Spleen (tissue), 11 donors: Measurements from ENCODE around the gene SLC16A1. TPM values are rescaled to one million over a fixed set of nuclear protein-coding genes. Genes with fewer than 3 reads are reported as not detected.

Experiments
- DNase-seq: peaks from one replicate; pipeline ENCODE4 v3.0.0-alpha.2; 2020
- H3K27ac ChIP-seq, 8 donors: fragments of 200-600 bp; sonication (generic) in 7 of 8; 1 replicate in 4 of 8; 2 replicates in 4 of 8; pipeline versions ENCODE4 v1.5.0 to v1.8.0; 2016 to 2021; ENCODE audit warnings: inconsistent platforms in 4 of 8, mild to moderate bottlenecking in 4 of 8, moderate library complexity in 1 of 8
- H3K27me3 ChIP-seq, 7 donors: fragments of 200-600 bp; sonication (generic) in 6 of 7; replicated peaks in 1 of 7; 1 replicate in 4 of 7; 2 replicates in 3 of 7; pipeline versions ENCODE4 v1.5.0 to v1.8.0; 2016 to 2021; ENCODE audit warnings: inconsistent platforms in 3 of 7, mild to moderate bottlenecking in 1 of 7
- H3K36me3 ChIP-seq, 6 donors: fragments of 200-600 bp; sonication (generic) in 5 of 6; 1 replicate in 4 of 6; 2 replicates in 2 of 6; pipeline versions ENCODE4 v1.5.0 to v1.8.0; 2016 to 2021; ENCODE audit warnings: inconsistent platforms in 2 of 6
- H3K4me1 ChIP-seq, 6 donors: fragments of 200-600 bp; sonication (generic) in 5 of 6; 1 replicate in 3 of 6; 2 replicates in 3 of 6; pipeline versions ENCODE4 v1.5.0 to v1.8.0; 2016 to 2021; ENCODE audit warnings: inconsistent platforms in 3 of 6
- H3K4me3 ChIP-seq, 8 donors: fragments of 200-600 bp; sonication (generic) in 7 of 8; 1 replicate in 4 of 8; 2 replicates in 4 of 8; pipeline versions ENCODE4 v1.5.0 to v1.8.0; 2016 to 2021; ENCODE audit warnings: inconsistent platforms in 4 of 8, mild to moderate bottlenecking in 4 of 8, moderate library complexity in 2 of 8
- H3K9me3 ChIP-seq, 8 donors: fragments of 200-600 bp; sonication (generic) in 7 of 8; 1 replicate in 4 of 8; 2 replicates in 4 of 8; pipeline versions ENCODE4 v1.5.0 to v1.8.0; 2016 to 2021; ENCODE audit warnings: inconsistent platforms in 4 of 8
- POLR2A ChIP-seq, 3 donors: fragments of 450-650 bp; IDR thresholded peaks; one replicate each; pipeline ENCODE4 v1.5.1; 2017; ENCODE audit warnings: antibody characterized with exemption in 3 of 3, mild to moderate bottlenecking in 1 of 3
- POLR2AphosphoS5 ChIP-seq, 3 donors: sonication (generic); formaldehyde crosslinking; IDR thresholded peaks; one replicate each; pipeline ENCODE4 v1.5.1; 2017; ENCODE audit warnings: antibody characterized with exemption in 3 of 3
- WGBS, 5 donors: extraction: QIAGEN DNeasy Blood & Tissue Kit in 3 of 5; methylation state at CpG; one replicate each; pipeline versions ENCODE4 v1.1.5 to v1.1.7; 2013 to 2018; 5-methylcytosine and 5-hydroxymethylcytosine counted together
- intact Hi-C: fragments of 100-400 bp; cut with DNase I; formaldehyde crosslinking; loops from one replicate; pipeline ENCODE4 v1.15.0; 2023; ENCODE audit warnings: low total_unique reads
- polyA plus RNA-seq, 3 donors: library from polyadenylated mRNA; stranded (reverse); fragments of 200-250 nt; gene quantifications; one replicate each; pipeline ENCODE4 v1.2.1, GENCODE V29; 2013
- total RNA-seq, 7 donors: library from RNA; depleted of rRNA in 3 of 7; stranded (reverse); fragments of >200 nt in 3 of 7; fragmentation: NEBNext Ultra II Directional in 4 of 7; extraction: Animal tissue kit (Norgen Biotek cat#: 25700) in 4 of 7; gene quantifications; one replicate each; pipeline versions ENCODE4 v1.1.0 to v1.2.1, GENCODE V29; 2016 to 2021
- TF ChIP-seq, protein P1 (sequence below), 11 experiments: fragments of 200-600 bp in 7 of 11; fragments of 450-650 bp in 4 of 11; sonication (generic) in 4 of 11; IDR thresholded peaks in 8 of 11; conservative IDR thresholded peaks in 3 of 11; 1 replicate in 7 of 11; 2 replicates in 4 of 11; pipeline versions ENCODE4 v1.4.0 to v1.8.0; 2016 to 2021; ENCODE audit warnings: antibody characterized with exemption in 11 of 11, inconsistent platforms in 4 of 11, mild to moderate bottlenecking in 1 of 11
- donor health status: healthy with polysubstance abuse.
- donor health status: DM: no; HTN: no; CAD: no; lungs with moderate emphysema.
- donor health status: DM: no; HTN: no; CAD: no.
- donor health status: Bipolar disorder and iron deficiency.
- donor health status: healthy.
- donor health status: DM: no; HTN: no; CAD: no.
- donor health status: DM: yes; HTN: yes; CAD: no.

Gene SLC16A1
- total and polyA plus RNA-seq, 10 donors: 2.9 to 24.6 (median 18.2) TPM

DNA sequence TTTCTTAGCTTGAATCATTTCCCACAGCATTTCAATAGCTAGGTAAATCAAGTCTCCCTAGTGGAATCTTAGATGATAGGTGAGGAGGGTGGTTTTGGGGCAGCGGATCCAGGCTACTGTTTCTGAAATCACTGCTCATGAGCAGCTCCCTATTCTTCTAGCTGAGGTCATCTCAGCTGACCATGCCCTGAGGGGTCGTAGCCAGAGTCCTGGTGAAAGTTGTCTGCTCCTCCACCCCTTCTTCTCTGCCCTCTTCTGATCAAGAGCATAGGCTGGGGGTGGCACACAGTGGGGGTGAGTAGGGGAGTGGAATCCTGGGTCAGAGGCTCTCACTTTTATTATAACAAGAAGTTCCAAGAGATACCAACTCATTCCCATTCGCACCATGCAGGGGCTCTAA is 76.2 kb downstream of the SLC16A1 start:
- Histone ChIP-seq H3K9me3 (no peaks in the 10 kb centered on the region), H3K4me3 (no peak overlapping the region), H3K36me3 (no peaks in the 10 kb centered on the region), H3K27ac (no peak overlapping the region), H3K27me3 (no peaks in the 10 kb centered on the region), H3K4me1 (peaks cover 0 to 16% (median 0%) of the 10 kb centered on the region in 6 donors)
- intact Hi-C loops: loop anchor here (10.0 kb wide), 2 partner anchors 165 to 195 kb away; partner anchors contain the start of gene LRIG2
- TF ChIP-seq POLR2AphosphoS5 (IDR thresholded peaks at IDR 0.05): no peak
- TF ChIP-seq, protein P1, sequence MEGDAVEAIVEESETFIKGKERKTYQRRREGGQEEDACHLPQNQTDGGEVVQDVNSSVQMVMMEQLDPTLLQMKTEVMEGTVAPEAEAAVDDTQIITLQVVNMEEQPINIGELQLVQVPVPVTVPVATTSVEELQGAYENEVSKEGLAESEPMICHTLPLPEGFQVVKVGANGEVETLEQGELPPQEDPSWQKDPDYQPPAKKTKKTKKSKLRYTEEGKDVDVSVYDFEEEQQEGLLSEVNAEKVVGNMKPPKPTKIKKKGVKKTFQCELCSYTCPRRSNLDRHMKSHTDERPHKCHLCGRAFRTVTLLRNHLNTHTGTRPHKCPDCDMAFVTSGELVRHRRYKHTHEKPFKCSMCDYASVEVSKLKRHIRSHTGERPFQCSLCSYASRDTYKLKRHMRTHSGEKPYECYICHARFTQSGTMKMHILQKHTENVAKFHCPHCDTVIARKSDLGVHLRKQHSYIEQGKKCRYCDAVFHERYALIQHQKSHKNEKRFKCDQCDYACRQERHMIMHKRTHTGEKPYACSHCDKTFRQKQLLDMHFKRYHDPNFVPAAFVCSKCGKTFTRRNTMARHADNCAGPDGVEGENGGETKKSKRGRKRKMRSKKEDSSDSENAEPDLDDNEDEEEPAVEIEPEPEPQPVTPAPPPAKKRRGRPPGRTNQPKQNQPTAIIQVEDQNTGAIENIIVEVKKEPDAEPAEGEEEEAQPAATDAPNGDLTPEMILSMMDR (IDR thresholded peaks at IDR 0.05 in 8 of 11, conservative IDR thresholded peaks at IDR 0.05 in 3 of 11): no peak
- TF ChIP-seq POLR2A (IDR thresholded peaks at IDR 0.05): no peak
- DNase-seq: no peak
- 78 to 89% (median 84%) methylated on average over 3 of the region's 3 CpGs for WGBS, 5 donors

DNA sequence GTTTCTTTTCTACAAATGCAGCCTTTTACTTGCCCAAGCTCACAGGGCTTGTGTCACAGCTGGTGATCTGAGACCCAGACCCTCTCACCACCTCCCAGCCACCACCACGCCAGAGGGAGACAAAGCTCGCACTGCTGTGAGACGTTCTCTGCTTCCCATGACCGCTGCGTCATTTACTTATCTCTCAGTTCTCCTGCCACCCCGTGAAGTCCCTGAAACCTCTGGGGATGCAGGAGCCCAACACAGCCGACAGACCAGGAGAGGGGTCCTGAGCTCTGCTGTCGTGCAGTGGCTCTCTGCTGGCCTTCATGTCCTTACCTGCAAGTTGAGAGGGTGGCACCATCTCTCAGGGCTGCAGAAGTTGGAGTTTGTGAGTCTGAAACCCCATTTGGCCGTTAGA is 77.7 kb downstream of the SLC16A1 start:
- Histone ChIP-seq H3K4me1 (peaks cover 0 to 16% (median 0%) of the 10 kb centered on the region in 6 donors), H3K27me3 (no peaks in the 10 kb centered on the region), H3K4me3 (no peak overlapping the region), H3K36me3 (no peaks in the 10 kb centered on the region), H3K27ac (no peak overlapping the region), H3K9me3 (no peaks in the 10 kb centered on the region)
- WGBS, 5 donors: 63 to 87% (median 80%) methylated on average over 9 of the region's 9 CpGs
- TF ChIP-seq POLR2AphosphoS5 (IDR thresholded peaks at IDR 0.05) (no peak), POLR2A (IDR thresholded peaks at IDR 0.05) (no peak)
- TF ChIP-seq, protein P1 (IDR thresholded peaks at IDR 0.05 in 8 of 11, conservative IDR thresholded peaks at IDR 0.05 in 3 of 11): no peak
- no peak for DNase-seq
- intact Hi-C loops: loop anchor here (10.0 kb wide), 1 partner anchor 196 kb away; the partner anchor contains the start of gene LRIG2

DNA sequence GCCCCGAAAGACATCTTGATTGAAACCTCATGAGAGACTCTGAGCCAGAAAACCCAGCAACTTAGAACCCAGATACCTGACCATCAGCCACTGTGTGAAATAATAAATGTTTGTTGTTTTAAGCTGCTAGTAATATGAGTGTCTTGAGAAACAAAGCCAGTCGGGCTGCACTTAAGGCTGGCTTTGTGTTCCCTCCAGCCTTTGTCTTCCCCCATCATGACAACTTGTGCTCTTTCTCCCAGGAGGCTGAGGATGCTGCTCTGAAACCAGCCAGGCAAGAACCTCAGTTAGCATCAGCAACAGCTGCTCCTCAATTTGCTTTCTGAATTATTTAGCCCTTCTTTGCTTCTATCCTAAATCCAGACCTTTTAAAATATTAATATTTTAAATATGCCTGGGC is 78.2 kb downstream of the SLC16A1 start:
- WGBS, 5 donors: 57 to 92% (median 71%) methylated on average over 2 of the region's 2 CpGs
- intact Hi-C loops: loop anchor here (10.0 kb wide), 1 partner anchor 197 kb away; the partner anchor contains the start of gene LRIG2

DNA sequence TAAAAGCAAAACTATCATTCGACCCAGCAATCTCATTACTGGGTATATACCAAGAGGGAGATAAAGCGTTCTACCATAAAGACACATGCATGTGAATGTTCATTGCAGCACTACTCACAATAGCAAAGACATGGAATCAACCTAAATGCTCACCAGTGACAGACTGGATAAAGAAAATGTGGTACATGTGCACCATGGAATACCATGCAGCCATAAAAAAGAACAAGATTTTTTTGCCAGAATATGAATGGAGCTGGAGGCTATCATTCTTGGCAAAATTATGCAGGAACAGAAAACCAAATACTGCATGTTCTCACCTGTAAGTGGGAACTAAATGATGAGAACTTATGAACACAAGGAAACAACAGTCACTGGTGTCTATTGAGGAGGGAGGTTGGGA is 79.7 kb downstream of the SLC16A1 start:
- WGBS, 5 donors: 60 to 87% (median 69%) methylated on average over 2 of the region's 2 CpGs
- Histone ChIP-seq H3K36me3 (no peaks in the 10 kb centered on the region), H3K9me3 (no peaks in the 10 kb centered on the region), H3K4me3 (no peak overlapping the region), H3K27me3 (no peaks in the 10 kb centered on the region), H3K27ac (no peak overlapping the region), H3K4me1 (peaks cover 0 to under 1% (median 0%) of the 10 kb centered on the region in 6 donors)
- intact Hi-C loops: loop anchor here (10.0 kb wide), 1 partner anchor 198 kb away; the partner anchor contains the start of gene LRIG2
- DNase-seq: no peak
- TF ChIP-seq POLR2A (IDR thresholded peaks at IDR 0.05) (no peak), POLR2AphosphoS5 (IDR thresholded peaks at IDR 0.05) (no peak)
- TF ChIP-seq, protein P1 (IDR thresholded peaks at IDR 0.05 in 8 of 11, conservative IDR thresholded peaks at IDR 0.05 in 3 of 11): no peak

More for the DNA sequence above, 78.2 kb downstream of the SLC16A1 start:
- TF ChIP-seq POLR2AphosphoS5 (IDR thresholded peaks at IDR 0.05) (no peak), POLR2A (IDR thresholded peaks at IDR 0.05) (no peak)
- TF ChIP-seq, protein P1 (IDR thresholded peaks at IDR 0.05 in 8 of 11, conservative IDR thresholded peaks at IDR 0.05 in 3 of 11): no peak
- H3K27me3 ChIP-seq: no peaks in the 10 kb centered on the region
- H3K9me3 ChIP-seq: no peaks in the 10 kb centered on the region
- peaks cover 0 to 14% (median 0%) of the 10 kb centered on the region in 6 donors for H3K4me1 ChIP-seq
- no peak for DNase-seq
- H3K27ac ChIP-seq: no peak overlapping the region
- no peak overlapping the region for H3K4me3 ChIP-seq
- H3K36me3 ChIP-seq: no peaks in the 10 kb centered on the region
